Neural progenitor cell (in vitro differentiated cells): ENCODE measurements around the gene PKD1.

Experiments
- EZH2phosphoT487 ChIP-seq: fragments of 200-600 bp; sonication (generic); IDR thresholded peaks from 2 replicates; pipeline ENCODE4 v1.6.1; 2017; ENCODE audit warnings: antibody characterized with exemption
- TF ChIP-seq, protein P1 (sequence below): fragments of 200-600 bp; sonication (generic); IDR thresholded peaks from 2 replicates; pipeline ENCODE4 v1.5.1; 2017; ENCODE audit warnings: antibody characterized with exemption, mild to moderate bottlenecking

GRCh38 chr16:2092866-2093265 is 42.8 kb downstream of the PKD1 start:
- TF ChIP-seq, protein P1, sequence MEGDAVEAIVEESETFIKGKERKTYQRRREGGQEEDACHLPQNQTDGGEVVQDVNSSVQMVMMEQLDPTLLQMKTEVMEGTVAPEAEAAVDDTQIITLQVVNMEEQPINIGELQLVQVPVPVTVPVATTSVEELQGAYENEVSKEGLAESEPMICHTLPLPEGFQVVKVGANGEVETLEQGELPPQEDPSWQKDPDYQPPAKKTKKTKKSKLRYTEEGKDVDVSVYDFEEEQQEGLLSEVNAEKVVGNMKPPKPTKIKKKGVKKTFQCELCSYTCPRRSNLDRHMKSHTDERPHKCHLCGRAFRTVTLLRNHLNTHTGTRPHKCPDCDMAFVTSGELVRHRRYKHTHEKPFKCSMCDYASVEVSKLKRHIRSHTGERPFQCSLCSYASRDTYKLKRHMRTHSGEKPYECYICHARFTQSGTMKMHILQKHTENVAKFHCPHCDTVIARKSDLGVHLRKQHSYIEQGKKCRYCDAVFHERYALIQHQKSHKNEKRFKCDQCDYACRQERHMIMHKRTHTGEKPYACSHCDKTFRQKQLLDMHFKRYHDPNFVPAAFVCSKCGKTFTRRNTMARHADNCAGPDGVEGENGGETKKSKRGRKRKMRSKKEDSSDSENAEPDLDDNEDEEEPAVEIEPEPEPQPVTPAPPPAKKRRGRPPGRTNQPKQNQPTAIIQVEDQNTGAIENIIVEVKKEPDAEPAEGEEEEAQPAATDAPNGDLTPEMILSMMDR, result no peak
- TF ChIP-seq EZH2phosphoT487, result no peak
